ENCODE measurements around the gene ZFYVE19.

ZFYVE19 gene

DNA sequence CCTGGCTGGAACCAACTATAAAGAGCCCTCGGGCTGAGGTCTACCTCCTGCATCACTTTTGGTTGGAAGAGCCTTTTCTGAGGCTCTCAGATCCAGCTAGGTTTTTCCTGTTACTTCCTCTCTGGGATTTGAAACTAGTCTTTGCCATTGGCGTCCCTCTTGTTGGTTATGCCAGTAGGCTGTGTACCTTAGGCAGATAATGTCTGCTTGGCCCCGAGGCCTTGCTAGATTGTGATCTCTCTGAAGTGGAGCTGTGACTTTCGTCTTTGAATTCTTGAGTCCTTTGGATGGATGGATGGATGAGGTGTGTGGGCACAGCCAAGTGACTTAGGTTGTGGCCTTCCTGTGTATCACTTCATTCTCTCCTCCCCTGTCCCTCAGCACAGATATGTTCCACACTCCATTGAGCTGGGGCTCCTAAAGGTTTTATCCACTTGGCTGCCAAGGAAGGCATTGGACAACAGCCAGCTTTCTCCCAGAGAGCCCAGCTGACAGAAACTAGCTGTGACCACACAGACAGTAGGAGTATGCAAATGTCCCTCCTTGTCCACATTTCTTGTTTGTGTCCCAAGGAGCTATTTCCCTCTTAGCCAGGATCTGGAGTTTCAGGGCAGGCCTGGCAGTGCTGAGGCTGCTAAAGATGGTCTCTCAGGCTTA is 8.3 kb downstream of the ZFYVE19 start:
- no peak for DNase-seq (ENCODE audit: low read depth)

DNA sequence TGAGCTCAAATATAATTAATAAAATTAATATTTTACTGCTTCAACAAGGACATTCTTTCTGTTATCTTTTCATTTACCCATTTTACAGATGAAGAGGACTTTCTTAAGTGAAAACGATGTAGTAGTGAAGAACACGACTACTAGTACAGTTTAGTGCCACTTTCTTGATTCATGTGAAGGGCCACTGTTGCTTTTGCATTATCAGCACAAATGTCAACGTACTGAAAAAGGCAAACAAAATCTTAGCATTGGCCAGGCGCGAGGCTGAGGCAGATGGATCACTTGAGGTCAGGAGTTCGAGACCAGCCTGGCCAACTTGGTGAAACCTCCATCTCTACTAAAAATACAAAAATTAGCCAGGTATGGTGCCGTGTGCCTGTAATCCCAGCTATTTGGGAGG is 12.2 kb downstream of the ZFYVE19 start:
- DNase-seq (ENCODE audit: low read depth), result no peak

DNA sequence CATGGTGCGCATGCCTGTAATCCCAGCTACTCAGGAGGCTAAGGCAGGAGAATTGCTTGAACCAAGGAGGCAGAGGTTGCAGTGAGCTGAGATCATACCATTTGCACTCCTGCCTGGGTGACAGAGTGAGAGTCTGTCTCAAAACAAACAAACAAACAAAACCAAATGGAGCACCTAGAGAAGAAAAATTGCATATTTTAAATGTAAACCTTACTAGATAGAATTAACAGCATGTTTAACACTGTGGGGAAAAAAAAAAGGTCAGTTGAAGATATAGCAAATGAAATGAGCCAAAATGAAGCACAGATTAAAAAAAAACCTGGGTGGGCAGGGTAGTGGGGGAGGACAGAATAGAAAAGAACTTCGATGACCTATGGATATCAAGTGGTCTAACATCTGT is 14.3 kb downstream of the ZFYVE19 start:
- no peak for DNase-seq (ENCODE audit: low read depth)

DNA sequence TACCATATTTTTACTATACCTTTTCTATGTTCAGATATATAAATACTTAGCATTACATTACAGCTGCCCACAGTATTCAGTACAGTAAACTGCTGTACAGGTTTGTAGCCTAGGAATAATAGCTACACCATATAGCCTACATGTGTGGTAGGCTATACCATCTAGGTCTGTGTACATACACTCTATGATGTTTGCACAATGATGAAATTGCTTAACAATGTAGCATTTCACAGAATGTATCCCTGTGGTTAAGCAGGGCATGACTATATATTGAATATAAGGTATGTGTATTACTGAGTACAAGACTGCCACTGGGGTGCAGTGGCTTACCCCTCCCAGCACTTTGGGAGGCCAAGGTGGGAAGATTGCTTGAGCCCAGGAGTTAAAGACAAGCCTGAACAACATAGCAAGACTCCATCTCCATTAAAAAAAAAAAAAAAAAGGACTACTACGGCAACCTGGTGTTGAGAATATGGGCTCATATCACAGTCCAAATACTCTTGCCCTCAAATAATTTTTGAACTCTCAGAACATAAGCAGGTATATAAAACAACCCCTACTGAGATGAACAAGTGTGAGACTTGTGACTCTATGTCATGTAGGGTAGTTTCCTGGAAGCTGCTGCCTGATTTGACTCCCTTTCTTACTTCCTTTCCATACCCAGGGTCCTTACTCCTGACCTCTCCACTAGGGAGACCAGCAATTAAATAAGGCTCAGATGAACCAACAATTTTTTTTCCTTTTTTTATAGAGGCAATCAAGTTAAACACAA is 16.9 kb downstream of the ZFYVE19 start:
- DNase-seq (ENCODE audit: low read depth), result no peak

DNA sequence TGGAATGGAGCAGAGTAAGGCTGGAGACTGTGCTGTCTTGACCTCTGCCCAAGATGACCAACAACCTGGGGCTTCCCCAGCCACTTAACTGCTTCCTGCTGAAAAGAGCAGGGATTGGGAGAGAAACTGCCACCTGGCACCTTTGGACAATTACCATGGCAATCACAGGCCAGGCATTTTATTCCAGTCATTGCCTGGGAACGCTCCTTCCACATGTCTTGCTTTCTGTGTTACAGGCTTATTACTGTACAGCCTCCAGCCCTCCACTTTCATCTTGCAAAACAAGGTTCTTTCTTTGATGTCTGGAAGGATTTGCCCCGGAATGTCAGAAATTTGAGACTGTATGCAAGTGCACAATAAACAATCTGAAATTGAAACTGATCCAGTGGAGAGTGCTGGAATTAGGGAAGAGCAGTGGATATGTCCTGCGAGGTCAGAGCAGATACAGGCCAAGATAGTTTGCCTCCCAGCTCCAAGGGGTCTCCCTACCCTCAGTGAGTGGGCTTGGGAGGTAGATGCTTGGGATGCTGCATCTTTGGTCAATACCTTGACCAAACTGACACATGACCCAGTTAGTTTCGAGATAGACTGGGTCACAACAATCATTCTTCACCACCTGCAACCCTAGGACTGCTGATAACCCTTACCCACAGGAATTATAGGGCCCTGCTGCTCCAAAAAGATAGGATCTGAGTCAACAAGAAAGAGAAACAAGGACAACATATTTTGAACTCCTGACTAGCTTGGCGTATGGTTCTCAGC is 19.0 kb downstream of the ZFYVE19 start:
- DNase-seq (ENCODE audit: low read depth), result no peak

DNA sequence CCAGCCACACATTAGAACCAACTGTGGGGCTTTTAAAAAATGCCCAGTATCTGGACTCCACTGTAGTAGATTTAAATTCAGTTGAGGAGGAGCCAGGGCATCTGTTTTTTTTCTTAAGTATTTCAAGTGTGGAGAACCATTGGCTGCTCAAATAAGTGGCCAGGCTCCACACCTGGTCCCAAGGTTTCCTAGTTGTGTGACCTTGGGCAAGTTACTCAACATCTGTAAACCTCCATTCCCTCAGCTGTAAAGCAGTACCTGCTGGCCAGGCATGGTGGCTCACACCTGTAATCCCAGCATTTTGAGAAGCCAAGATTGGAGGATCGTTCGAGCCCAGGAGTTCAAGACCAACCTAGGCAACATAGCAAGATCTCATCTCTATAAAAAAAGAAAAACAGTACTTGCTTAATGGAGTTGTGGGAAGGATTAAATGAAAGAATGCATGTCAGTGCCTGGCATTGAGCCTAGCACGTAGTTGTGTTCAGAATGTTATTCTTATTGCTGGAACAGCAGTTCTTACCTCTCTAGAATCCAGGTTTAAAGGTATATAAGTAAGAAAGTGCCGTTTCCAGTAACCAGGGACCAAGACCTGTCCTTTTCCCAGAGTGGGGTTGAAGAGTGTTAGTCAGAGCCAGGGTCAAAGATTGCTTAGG is 19.7 kb downstream of the ZFYVE19 start:
- DNase-seq (ENCODE audit: low read depth), result no peak

DNA sequence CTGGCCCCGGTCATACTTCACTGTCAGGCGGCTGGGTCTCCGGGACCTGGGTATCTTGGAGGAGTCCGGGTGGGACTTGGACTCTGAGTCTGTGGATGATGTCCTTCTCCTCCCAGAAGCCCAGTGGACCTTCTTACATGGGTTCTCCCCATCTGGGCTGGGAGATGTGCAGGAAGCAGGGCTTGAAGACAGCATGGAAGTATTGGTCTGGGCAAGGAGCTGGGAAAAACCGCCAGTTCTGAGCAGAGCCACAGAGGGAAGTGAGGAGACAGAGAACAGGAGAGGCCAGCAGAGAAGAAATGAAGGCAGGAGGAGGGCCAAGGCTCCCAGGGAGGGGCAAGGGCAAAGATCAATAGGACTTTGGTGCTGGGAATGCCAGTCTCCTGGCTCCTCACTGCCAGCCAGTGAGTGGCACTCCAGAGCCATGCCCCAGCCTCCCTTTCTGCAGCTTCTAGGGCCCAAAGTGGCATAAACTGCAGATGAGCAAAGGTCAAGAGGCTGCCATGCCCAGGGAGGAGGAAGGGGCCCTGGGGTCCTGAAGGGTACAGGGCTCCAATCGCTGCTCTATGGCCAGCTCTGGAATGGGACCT is 21.7 kb downstream of the ZFYVE19 start, which contains the start of gene PPP1R14D:
TSS of gene PPP1R14D (minus strand) at position 262 of the 590 bp plus-strand sequence. CDS start at position 195, 67 bp downstream.
- no peak for DNase-seq (ENCODE audit: low read depth)

DNA sequence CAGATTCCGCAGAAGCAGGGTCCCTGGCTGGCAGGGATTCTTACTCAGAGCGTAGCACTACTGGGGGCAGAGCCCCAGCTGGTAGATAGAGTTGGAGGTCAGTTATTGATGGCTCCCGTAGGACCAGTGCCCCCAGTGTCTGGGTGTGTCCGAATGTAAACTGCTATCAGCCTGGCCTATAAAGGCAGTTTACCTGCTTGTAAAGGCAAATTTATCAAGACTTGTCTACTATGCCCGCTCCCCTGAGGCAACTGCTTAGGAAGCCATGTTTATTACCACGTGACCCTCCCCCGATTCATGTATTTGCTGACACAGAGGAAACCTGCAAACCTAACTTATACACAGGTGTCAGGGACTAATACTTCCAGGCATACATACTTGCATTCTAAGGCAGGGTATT is 22.2 kb downstream of the ZFYVE19 start:
- DNase-seq (ENCODE audit: low read depth), result no peak

DNA sequence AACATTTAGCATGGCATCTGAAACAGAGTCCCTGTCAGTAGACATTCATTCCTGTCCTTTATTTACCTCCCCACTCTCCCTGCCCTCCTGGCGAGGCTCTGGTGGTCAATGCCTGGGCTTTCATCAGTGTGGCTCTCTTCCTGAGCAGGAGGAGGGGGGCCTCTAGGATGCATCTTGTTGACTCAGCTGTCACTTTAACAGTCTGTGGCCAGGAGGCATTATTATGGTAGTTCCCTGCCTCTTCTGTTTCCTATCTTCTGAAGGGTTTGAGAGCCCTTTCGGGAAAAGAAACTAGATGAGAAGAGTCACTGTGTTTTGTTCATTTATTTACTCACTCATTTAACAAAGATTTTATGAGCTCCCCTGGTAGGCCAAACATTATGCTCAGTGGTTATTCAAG is 24.0 kb downstream of the ZFYVE19 start:
- DNase-seq (ENCODE audit: low read depth), result no peak

DNA sequence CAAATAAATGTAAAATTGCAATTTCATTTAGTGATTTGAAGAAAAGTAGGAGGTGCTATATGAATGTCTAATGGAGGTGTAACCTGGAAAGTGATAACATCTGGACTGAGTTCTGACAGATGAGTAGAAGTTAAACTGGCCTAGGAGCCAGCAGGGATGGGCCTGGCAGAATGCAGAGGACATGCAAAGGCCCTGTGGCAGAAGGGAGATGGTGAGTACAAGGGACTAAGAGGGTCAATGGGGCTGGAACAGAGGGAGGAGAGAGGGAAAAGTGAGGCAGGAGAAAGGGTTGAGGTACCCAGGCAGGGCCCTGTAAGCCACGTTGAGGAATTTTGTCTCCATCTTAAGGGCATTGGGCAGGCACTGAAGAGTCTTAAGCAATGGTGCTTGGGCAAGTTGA is 25.0 kb downstream of the ZFYVE19 start:
- DNase-seq (ENCODE audit: low read depth), result no peak

DNA sequence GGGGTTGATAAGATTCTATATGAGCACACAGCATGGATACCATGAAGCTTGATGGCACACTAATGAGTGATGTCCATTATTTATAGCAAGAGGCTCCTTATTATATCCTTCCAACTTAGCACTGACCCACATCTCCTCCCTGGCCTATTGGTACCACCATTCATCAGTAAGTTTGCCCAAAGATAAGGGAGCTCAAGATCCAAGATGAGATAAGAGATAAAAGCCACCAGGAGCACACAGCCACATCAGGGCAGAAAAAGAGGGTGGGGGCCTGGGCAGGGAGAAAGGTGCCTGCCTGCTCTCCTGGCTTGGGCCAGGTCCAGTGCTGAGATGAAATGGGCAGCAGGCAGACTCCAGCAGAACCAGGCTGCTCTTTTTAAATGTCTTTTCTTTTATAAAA is 26.0 kb downstream of the ZFYVE19 start:
- DNase-seq (ENCODE audit: low read depth), result no peak

DNA sequence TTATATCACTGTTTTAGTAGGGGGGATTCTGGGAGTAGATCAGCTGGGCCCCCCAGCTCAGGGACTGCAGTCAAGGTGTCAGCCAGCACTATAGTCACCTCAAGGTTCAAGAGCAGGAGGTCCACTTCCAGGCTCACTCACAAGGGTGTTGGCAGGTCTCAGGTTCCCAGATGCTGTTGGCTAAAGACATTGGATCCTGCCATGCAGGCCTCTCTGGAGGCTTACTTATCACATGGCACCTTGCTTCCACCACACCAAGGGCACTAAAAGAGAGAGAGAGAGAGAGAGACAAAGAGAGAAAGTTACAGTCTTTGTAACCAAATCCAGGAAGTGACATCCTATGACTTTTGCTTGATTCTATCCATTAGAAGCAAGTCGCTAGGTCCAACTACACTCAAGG is 29.1 kb downstream of the ZFYVE19 start:
- no peak for DNase-seq (ENCODE audit: low read depth)

DNA sequence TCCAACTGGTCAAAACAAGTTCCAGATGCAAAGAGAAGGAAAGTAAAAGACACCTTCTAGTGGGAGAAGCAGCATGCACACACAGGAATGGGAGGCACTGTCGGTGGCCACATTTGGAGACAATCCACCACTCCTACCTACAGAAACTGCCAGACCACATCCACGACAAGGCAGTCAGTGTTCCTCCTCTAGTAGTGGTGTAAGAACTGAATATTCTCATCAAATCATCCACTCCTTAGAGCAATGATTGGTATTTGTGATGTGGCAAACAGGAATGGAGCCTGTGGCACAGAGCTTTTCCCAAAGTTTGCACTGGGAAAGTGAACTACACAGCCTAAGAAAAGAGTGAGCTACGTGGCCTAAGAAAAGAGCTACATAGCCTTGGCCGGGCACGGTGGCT is 31.9 kb downstream of the ZFYVE19 start:
- DNase-seq (ENCODE audit: low read depth), result no peak

DNA sequence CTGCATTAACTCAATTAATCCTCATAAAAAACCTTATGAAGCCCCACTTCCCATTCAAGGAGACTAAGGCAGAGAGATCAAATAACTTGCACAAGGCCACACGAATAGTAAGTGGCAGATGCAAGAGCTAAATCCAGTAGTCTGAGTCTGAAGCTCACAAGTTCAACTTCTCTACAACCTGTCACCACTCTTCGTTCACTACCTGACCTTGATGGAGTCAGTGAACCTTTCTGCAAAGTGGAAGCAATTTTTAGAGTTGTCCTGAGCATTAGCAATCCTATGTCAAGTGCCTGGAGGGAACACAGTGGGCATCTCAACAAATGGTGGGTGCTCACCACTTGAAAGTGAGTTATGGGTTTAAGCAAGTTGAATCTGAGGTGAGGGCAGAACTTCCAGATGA is 34.9 kb downstream of the ZFYVE19 start:
- no peak for DNase-seq (ENCODE audit: low read depth)

DNA sequence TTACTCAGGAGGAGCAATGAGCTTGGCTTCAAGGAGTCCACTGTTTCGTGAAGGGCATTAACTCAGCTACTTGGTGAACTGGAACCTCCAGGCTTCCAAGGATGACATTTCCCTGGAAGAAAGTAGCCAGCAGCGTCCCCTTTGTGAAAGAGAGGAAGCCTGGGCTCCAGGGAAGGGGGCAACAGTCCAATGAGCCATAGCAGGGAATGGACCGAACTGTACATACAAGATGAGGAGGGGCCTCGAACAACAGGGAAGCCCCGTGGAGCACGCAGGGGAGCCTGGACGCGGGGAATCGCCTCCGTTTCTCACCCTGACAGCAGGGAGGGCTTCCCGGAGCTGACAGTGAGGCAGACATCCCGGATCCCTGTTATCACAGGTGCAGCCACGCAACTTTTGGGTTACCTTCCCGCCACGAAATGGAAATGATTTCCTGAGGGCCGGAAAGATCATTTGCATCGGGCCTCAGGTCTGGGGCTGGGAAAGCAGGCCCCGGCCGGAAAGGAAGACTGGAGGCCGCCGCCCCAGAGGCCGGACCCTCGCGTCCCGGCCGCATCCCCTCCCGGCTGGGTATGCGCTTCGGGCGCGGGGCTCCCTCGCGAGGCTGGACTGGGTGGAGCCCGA is 36.5 kb downstream of the ZFYVE19 start:
- no peak for DNase-seq (ENCODE audit: low read depth)

DNA sequence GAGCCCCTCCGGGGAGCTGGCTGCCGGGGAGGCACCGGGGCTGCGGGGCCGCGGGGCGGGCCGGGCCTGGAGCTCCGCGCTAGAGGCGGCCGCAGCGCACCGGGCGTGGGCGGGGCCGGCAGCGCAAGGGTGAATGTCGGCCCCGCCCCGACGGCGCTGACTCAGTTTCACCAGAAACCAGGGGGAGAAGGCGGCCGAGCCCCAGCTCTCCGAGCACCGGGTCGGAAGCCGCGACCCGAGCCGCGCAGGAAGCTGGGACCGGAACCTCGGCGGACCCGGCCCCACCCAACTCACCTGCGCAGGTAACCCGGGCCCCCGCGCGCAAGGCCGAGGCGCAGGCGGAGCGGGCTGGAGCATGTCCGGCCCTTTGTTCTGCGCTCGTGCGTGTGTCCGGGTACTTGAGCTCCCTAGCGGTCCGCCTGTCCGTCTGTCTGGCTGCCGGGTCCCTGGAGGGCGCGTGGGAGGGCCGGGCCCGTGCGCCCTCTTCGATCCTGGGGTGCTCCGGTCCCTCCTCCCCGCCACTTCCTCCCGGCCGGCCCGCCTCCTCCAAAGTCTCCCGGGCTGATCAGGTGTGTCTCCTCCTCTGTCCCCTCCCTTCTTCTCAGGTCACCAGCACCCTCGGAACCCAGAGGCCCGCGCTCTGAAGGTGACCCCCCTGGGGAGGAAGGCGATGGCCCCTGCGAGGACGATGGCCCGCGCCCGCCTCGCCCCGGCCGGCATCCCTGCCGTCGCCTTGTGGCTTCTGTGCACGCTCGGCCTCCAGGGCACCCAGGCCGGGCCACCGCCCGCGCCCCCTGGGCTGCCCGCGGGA is 37.2 kb downstream of the ZFYVE19 start, which contains the start of gene SPINT1:
TSS of gene SPINT1 (plus strand) at position 164 of the 811 bp plus-strand sequence. CDS start at position 671, 507 bp downstream.
- peak; percentile 46 for DNase-seq (ENCODE audit: low read depth)

DNA sequence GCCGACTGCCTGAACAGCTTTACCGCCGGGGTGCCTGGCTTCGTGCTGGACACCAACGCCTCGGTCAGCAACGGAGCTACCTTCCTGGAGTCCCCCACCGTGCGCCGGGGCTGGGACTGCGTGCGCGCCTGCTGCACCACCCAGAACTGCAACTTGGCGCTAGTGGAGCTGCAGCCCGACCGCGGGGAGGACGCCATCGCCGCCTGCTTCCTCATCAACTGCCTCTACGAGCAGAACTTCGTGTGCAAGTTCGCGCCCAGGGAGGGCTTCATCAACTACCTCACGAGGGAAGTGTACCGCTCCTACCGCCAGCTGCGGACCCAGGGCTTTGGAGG is 37.8 kb downstream of the ZFYVE19 start:
- DNase-seq (ENCODE audit: low read depth), result peak; percentile 10

DNA sequence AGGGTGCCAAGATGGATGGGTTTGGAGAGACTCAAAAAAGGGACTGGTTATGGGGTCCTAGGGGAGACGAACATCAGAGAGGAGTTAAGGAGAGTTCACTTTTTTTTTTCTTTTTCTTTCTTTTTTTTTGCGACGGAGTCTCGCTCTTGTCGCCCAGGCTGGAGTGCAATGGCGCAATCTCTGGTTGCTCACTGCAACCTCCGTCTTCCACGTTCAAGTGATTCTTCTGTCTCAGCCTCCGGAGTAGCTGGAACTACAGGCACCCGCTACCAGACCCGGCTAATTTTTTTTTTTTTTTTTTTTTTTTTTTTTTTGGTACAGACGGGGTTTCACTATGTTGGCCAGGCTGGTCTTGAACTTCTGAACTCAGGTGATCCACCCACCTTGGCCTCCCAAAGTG is 38.1 kb downstream of the ZFYVE19 start:
- no peak for DNase-seq (ENCODE audit: low read depth)

DNA sequence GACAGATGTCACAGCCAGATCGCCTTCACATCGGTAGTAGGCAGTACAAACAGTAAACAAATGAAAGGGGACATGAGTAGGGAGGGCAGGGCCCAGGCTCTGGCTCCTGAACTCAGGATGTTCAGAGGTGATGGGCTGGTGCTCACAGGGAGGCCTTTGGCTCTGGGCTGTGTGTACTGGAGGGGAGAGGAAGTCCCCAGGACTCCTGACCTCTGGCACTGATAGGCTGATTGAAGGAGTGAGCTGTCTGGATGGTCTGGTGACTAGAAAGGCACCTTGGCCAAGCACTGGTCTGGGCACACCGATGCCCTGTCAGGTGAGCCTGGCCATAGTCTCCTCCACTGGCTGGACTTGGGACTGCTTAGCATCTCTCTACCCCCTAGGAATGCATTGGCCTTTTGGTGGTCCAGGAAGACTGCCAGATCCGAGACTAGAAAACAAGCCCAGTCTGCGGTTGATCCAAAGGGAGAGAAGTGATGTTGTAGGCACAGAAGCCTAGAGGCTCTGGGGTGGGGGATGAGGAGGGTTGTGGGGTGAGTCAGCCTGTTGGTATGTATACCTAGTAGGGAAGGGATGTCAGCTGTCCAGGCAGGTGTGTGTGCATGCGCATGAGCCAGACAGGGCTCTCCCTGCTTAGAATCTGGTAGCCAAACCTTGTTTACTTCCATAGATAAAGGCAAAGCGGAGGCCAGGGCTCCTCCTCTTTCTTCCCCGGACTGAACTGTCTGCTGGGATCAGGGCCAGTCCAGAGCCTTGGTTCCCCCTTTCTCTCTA is 38.8 kb downstream of the ZFYVE19 start:
- DNase-seq (ENCODE audit: low read depth), result no peak

DNA sequence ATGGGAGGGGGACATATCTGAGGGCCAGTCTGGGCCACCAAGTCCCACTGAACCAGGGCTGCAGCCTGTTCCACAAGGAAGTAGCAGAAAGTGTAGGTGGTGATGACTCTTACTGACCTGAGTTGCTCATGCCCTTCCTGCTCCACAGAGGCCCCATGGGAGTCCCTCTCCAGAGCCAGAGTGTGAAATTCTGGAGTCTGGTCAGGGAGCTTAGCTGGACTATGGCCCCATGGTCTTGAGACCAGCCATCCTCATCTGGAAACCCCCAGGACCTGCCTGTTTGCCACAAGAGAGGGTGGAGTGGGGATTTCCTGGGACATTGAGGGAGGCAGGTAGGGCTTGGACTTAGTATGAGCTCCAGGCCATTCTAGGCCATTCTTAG is 39.9 kb downstream of the ZFYVE19 start:
- no peak for DNase-seq (ENCODE audit: low read depth)

Data from stimulated activated CD8-positive, alpha-beta memory T cell treated with anti-CD3 and anti-CD28 coated beads, Interleukin-7, amount 100 ng/mL, for 24 hours (primary cell).